ENCODE measurements around the gene PRND. TPM values are rescaled to one million over a fixed set of nuclear protein-coding genes. Genes with fewer than 3 reads are reported as not detected.

The PRND gene
- total and polyA plus RNA-seq, 2 of the 4 experiments (the other 2 are of a cell fraction), result not detected

GRCh38 chr20:4773736-4774135 lies 52.0 kb downstream of the PRND start:
- TF ChIP-seq BHLHE40 (IDR thresholded peaks at IDR 0.05; ENCODE audit: low read depth, low read length), result no peak
- TF ChIP-seq RCOR1 (IDR thresholded peaks at IDR 0.05; ENCODE audit: insufficient replicate concordance, low read length), result no peak
- no peak for TF ChIP-seq NFE2L2 (IDR thresholded peaks at IDR 0.05; ENCODE audit: low read depth, low read length)
- no peak for TF ChIP-seq RFX5 (IDR thresholded peaks at IDR 0.05; ENCODE audit: low read depth, low read length)
- no peak for TF ChIP-seq MAFK (IDR thresholded peaks at IDR 0.05; ENCODE audit: low read depth, low read length)
- TF ChIP-seq RAD21 (IDR thresholded peaks at IDR 0.05; ENCODE audit: low read length), result no peak
- no peak for TF ChIP-seq CHD1 (IDR thresholded peaks at IDR 0.05; ENCODE audit: low read depth, low read length)
- TF ChIP-seq USF2 (IDR thresholded peaks at IDR 0.05; ENCODE audit: low read depth, low read length), result no peak
- TF ChIP-seq MXI1 (IDR thresholded peaks at IDR 0.05; ENCODE audit: borderline replicate concordance, low read depth, low read length), result no peak
- no peak for TF ChIP-seq CEBPB (IDR thresholded peaks at IDR 0.05; ENCODE audit: low read depth, low read length)
- TF ChIP-seq CTCF (conservative IDR thresholded peaks at IDR 0.05; ENCODE audit: low read depth, low read length), result no peak
- no peak for TF ChIP-seq SMC3 (IDR thresholded peaks at IDR 0.05; ENCODE audit: low read depth, low read length)
- no peak for TF ChIP-seq POLR2A (IDR thresholded peaks at IDR 0.05; ENCODE audit: low read depth, low read length)
- TF ChIP-seq FOS (IDR thresholded peaks at IDR 0.05; ENCODE audit: low read depth, low read length), result no peak
- no peak for TF ChIP-seq ELK1 (IDR thresholded peaks at IDR 0.05; ENCODE audit: borderline replicate concordance, low read depth, low read length)
- TF ChIP-seq MAZ (IDR thresholded peaks at IDR 0.05; ENCODE audit: borderline replicate concordance, low read depth, low read length), result no peak
- Histone ChIP-seq H3K9me3 (ENCODE audit: control insufficient read depth, insufficient read depth, low read length) (peaks cover 10% of the 10 kb centered on the region), H3K4ac (ENCODE audit: low read depth, low read length) (no peak overlapping the region), H3K27ac (ENCODE audit: insufficient read depth, low read length) (no peak overlapping the region), H3K36me3 (ENCODE audit: control insufficient read depth, insufficient read depth, low read length) (no peaks in the 10 kb centered on the region), H3K4me2 (ENCODE audit: low read depth, low read length) (no peak overlapping the region), H2BK5ac (ENCODE audit: low read depth, low read length, poor library complexity, severe bottlenecking) (no peak overlapping the region), H3K4me1 (ENCODE audit: control insufficient read depth, insufficient read depth, low read length) (no peaks in the 10 kb centered on the region), H3K14ac (replicated peaks; ENCODE audit: low read depth, low read length) (no peak overlapping the region; the same call in 1 of the 2 replicates), H3K56ac (ENCODE audit: extremely low read depth, insufficient read depth, low read length) (no peak overlapping the region), H3K79me1 (ENCODE audit: low read depth in 1 of 2, low read length in 2 of 2) (no peaks in the 10 kb centered on the region), H3K4me3 (ENCODE audit: insufficient read depth, low read depth, low read length) (no peak overlapping the region), H2BK20ac (ENCODE audit: low read depth, low read length) (no peak overlapping the region), H2AK5ac (ENCODE audit: low read depth, low read length) (no peak overlapping the region), H4K20me1 (ENCODE audit: insufficient read depth, low read length) (no peaks in the 10 kb centered on the region), H4K91ac (ENCODE audit: insufficient read depth, low read depth, low read length) (no peak overlapping the region), H3K9me1 (ENCODE audit: insufficient read depth, low read length) (no peaks in the 10 kb centered on the region), H4K5ac (ENCODE audit: low read depth, low read length) (no peak overlapping the region), H2AFZ (replicated peaks; ENCODE audit: low read length, poor library complexity) (no peak overlapping the region), H2AK9ac (replicated peaks; ENCODE audit: low read depth, low read length, poor library complexity) (no peak overlapping the region), H3K23ac (ENCODE audit: low read depth, low read length) (no peak overlapping the region), H3K18ac (ENCODE audit: low read depth, low read length) (no peak overlapping the region), H3K9ac (ENCODE audit: low read depth, low read length) (no peak overlapping the region), H2BK15ac (ENCODE audit: low read depth, low read length) (no peak overlapping the region), H2BK120ac (ENCODE audit: low read depth, low read length) (no peak overlapping the region), H3K27me3 (ENCODE audit: control insufficient read depth, insufficient read depth, low read length) (no peaks in the 10 kb centered on the region; the same call in 1 of the 2 replicates), H4K8ac (ENCODE audit: low read depth in 2 of 2, low read length in 2 of 2) (no peak overlapping the region)
- ATAC-seq (ENCODE audit: low read depth) (no peak), DNase-seq (no peak)
- dilution Hi-C loops (cut with HindIII; ENCODE audit: low sequenced_read_pairs, unreplicated experiment), result no loop called here
- BruUV-seq (replicated peaks), result no TSS peak
- ChIA-PET CTCF (no interaction called here), POLR2A (ENCODE audit: unreplicated experiment) (no interaction called here)
- WGBS, 2 experiments (ENCODE audit: extremely low coverage in 2 of 2, insufficient read length in 1 of 2), result 67% methylated on average over 2 of the region's 5 CpGs; no CpG with 5 or more reads in 1 of the 2 experiments
- in situ Hi-C loops (cut with MboI; ENCODE audit: low sequenced_read_pairs), result no loop called here
- intact Hi-C loops (cut with micrococcal nuclease), result no loop called here

All from IMR-90 (cell line).